Activated CD4-positive, alpha-beta T cell treated with anti-CD3 and anti-CD28 coated beads for 4 hours (primary cell): ENCODE measurements around the gene JPH3.
A peak's percentile ranks its signal among the peaks of the same experiment; 100 is the strongest.

ENCODE experiments used
- DNase-seq, 2 donors: peaks; one replicate each; pipeline ENCODE4 v3.0.0-alpha.2; 2020

The JPH3 gene

DNA sequence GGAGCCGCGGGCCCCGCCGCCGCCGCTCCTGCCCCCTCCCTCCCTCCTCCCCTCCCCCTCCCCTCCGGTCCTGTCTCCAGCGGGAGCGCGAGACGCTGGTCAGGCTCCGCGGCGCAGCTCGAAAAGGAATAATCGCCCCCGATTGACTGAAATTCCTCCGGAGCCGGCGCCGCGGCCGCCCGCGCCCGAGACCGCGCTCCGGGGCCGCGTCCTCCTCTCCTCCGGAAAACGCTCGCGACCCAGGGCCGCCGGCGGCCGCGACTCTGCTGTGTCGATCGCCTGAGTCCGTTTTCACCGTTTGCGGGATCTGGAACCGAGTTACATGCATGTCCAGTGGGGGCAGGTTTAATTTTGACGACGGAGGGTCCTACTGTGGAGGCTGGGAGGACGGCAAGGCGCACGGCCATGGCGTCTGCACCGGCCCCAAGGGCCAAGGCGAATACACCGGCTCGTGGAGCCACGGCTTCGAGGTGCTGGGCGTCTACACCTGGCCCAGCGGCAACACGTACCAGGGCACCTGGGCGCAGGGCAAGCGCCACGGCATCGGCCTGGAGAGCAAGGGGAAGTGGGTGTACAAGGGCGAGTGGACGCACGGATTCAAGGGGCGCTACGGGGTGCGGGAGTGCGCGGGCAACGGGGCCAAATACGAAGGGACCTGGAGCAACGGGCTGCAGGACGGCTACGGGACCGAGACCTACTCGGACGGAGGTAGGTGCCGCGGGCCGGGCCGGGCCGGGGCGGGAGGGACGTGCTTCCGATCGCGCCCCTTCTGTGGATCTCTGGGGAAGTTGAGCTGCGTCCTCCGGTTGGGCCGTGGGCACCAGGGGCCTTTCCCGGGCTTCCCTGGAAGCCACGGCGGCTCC lies 744 bp downstream of the JPH3 start:
- no peak for DNase-seq

DNA sequence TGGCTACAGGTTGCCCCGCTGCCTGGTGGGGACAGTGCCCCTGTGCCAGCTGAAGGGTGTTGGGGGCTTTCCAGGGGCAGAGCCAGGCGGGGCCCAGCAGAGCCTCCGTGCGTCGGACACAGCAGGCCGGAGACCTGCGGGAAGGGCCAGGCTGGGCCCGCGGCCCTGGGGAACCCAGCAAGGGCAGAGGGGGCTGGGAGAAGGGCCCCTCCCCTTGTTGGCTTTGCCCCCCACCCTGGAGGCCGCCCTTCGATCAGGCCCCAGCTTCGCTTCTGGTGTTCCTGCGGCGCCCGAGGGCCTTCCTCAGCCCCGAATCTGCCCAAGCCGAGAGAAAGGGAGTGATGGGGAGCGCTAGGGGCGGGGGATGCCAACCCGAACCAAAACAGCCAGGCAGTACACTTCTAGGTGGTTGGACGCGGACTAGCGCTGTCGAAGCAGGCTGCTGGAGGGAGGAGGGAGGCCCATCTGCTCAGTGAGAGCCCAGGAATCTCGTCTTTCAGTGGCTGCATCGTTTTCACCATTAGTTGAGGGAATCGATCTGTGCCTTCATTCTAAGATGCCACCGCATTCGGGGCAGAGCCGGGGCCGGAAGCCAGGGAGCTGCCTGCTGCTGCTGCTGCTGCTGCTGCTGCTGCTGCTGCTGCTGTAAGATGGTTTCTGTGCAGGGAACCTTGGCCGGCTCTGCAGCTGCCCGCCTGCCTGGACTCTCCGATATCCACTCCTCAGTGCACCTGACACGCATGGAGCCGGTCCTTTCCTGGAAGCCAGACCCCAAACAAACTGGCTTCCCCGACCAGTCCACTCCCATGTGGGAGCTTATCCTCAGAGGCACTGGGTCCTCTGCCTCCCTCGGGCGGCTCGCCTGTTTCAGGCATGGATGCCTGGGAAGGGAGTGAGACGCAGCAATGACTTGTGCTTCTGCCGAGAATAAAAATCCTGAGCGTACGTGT lies 1.7 kb downstream of the JPH3 start:
- no peak for DNase-seq

DNA sequence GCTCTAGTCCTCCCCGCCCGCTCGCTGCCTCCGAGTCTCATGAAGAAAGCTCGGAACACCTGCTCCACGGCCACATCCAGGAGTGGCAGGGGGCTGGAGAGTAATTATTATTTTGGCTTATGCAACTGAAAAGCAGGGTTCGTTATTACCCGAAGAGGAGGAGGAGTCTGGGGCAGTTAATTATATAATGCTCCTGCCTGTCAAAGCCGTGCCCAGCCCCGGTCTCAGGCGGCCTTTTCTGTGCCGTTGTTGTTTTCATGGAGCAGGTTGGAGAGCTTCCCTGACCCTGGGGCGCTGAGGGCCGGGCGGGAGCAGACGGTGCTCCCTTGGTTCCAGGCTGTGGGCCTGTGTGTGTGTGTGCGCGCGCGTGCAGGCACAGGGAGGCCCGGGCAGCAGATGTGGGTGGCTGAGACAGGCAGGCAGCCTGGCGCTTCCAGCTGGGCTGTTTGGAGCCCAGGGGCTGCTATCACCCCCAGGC lies 2.4 kb downstream of the JPH3 start:
- DNase-seq: no peak

DNA sequence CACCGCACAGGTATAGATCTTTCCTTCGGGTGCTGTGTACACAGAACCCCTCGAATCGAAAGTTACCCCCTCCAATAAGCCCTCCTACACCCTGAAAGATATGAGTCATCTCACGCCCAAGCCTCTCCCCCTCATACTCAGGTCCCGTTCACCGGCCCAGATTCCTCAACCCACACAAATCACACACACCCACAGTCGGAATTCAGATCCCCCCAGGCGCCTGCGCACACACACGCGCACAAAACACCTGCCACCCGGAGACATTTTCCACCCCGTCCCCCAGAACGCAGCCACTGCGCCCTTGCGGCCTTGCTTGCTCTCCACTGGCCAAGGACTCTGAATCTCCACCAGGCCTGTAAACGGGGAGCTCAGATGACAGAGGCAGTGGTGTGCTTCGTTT lies 4.9 kb downstream of the JPH3 start:
- no peak for DNase-seq

DNA sequence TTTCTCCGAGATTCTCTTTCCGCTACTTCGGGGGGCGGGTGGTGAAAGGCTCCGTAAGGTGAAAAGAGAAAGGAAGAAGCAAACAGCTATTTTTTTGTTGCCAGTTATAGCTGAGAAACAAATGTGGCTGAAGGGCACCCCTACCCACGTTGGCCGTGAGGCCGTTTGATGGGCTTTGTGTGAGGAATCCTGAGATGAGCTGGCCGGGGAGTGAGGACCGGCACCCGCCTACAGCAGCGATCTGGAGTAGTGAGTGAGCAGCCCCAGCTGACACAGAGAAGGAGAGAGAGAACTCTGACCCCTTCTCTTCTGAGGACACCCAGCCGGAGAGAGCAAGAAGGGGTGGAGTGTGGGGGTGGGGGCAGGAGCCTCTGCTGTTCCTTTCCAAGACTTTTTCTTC lies 5.6 kb downstream of the JPH3 start:
- DNase-seq: no peak

DNA sequence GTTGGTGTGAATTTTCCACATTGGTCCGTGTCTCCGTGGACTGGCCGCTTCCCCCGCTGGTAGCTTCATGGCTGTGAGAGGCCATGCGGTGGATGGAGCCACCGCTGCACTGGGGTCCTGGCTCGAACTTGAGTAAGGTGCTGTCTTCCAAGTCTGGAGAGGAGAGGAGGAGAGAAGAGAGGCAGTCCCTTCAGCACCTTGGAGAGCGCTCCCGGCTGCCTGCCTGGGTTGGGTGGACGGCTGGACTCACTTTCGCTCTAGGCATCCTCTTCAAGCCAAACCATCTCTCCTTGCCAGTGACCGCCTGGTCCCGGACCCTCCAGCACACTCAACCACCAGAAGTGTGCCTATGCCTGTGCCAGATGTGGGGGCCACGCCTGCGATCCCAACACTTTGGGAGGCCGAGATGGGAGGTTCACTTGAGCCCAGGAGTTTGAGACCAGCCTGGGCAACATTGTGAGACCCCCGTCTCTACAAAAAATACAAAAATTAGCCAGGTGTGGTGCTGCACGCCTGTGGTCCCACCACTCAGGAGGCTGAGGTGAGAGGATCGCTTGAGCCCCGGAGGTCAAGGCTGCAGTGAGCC lies 6.2 kb downstream of the JPH3 start:
- DNase-seq: peak; percentile 15 to 26

DNA sequence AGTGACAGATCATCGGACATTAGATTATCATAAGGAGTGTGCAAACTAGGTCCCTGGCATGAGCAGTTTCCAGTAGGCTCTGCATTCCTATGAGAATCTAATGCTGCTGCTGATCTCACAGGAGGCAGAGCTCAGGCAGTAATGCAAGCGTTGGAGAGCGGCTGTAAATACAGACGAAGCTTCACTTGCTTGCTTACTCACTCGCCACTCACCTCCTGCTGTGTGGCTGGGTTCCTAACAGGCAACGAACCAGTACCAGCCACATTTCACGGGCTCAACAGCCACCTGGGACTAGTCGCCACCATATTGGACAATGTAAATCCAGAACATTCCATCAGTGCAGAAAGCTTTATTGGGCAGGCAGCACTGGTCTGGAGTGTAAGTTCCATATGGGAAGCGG lies 7.7 kb downstream of the JPH3 start:
- no peak for DNase-seq

DNA sequence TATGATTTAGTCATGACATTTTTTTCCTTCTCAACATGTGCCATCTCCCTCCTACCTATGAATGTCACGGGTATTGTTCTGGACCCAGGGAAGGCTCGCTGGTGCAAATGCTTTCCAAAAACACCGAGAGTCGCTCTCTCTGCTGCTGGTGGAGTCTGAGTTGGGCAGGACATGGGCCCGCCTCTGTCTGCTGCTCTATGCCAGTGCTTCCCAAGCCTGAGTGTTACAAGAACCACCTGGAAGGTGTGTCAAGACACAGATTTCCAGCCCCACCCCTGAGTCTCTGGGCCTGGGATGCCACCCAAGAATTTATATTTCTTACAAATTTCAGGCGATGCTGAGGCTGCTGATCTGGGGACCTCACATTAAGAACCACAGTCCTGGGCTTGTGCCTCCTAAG lies 9.1 kb downstream of the JPH3 start:
- DNase-seq: no peak

DNA sequence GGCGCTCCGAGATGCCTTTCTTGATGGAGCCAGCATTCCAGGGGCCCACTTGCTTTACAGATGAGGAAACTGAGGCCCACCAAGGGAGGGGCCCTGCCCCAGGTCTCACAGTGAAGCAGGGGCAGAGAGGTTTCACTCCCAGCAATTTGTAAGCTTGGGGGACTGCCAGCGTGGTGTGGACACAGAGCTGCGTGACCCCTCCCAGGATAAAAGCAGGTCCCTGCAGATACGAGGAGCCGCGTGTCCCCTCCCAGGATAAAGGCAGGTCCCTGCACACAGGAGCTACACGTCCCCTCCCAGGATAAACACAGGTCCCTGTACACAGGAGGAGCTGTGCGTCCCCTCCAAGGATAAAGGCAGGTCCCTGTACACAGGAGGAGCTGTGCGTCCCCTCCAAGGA lies 11.7 kb downstream of the JPH3 start:
- no peak for DNase-seq

DNA sequence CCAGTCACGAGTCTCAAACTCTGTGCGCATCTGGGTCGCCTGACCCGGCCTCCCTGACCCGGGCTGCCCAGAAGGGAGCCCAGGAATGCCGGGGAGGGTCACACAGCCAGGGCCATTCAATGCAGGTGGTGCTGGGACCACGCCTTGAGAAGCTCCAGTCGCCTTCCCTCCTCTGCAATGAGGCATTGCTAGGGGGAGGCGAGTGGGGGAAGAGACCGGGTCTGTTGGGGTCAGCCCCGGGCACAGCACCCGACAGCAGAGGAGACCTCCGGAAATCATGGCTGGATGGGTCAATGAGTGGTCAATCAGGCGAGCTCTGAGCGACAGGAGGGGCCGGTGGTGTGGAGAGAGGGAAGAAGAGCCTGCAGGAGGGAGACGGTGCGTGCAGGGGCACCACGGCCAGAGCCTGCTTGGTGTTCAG lies 13.3 kb downstream of the JPH3 start:
- DNase-seq: no peak

DNA sequence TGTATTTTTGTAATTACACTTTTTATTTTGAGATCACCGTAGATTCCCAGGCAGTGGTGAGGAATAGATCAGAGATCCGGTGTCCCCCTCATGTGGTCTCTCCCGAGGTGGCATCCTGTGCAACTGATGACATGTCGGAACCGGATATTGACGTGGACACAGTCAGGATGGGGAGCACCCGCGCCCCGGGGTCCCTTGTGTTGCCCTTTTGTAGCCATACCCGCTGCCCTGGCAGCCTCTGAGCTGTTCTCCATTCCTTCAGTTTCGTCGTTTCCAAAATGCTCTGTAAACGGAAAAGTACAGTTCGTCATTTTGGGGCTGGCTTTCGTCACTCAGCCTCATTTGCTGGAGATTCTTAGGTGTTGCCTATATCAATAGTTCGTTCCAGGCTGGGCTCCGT lies 14.2 kb downstream of the JPH3 start:
- no peak for DNase-seq

DNA sequence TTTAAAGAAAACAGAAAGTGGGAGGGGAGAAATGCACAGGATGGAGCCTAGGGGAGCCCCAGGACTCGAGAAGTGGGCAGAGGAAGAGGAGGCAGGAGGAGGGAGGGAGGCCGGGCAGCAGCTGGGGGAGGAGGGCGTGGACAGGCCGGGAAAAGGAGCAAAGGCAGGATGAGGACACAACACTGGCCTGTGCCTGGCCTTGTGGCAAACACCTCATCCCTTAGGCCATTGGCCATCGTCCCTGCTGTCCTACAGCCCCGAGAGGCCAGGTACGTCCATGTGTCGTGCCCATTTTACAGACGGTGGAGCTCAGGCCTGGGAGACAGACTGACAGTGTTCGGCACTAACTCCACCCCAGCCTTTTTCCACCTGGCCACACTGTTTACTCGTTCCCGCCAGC lies 15.9 kb downstream of the JPH3 start:
- no peak for DNase-seq

DNA sequence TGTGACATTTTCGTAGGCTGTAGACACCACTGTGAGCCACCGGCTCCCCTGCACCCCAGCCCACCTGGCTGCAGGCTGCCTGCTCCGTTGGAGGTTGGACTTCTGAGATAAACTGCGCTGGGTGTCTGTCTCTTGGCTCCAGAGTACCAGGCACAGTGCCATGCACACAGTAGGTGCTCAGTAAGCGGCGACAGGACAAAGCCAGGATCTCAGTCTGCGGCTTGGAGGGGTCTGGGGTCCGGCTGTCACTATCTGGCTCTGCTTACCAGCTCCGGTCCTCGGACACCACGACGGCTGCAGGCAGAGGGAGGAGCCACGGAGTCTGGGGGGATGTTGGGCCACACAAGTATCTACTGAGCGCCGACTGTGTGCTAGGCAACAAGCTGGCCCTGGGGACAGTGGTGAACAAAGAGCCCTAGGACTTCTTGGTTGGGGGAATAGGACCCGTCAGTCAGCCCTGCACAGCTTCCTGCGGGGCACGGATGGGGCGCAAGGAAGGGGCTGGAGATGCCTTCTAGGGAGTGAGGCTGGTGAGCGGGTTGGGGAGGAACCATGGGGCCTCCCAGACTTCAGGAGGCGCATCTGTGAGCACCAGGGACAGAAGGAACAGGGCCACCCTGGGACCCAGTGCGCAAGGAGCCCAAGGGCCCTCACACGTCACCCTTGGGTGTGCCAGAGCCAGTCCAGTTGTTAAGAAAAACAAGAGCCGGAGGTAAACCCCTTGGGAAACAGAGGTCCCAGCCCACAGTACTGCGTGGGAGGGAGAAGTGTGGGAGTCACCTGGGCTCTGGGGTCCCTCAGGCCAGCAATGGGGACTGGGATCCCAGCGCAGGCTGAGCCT lies 17.3 kb downstream of the JPH3 start:
- DNase-seq: no peak

DNA sequence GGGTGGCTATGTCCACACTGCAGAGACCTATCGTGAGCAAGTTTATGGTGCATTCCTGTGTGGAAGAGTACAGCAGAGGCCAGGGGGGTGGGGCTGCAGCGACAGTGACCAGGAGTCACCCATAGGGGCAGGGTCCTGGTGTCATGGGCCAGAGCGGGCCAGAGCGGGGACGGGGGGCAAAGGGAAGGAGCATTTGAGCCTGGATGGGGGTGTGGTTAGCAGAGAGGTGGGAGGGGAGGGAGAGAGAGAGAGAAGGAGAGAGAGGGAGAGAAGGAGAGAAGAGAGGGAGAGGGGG lies 17.8 kb downstream of the JPH3 start:
- DNase-seq: no peak

DNA sequence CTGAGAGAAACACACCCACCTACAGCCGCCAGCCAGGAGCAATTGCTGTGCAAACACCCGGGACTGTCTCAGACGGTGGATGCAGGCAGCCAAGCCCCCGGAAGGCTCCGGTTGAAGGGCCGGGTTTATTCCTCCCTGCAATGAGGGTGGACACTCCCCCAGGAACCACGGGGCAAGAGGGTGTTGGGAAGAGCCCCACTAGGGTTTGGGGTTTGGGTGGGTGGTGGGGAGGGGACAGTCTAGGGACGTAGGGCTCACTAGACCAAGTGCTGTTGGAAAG lies 19.2 kb downstream of the JPH3 start:
- DNase-seq: no peak

DNA sequence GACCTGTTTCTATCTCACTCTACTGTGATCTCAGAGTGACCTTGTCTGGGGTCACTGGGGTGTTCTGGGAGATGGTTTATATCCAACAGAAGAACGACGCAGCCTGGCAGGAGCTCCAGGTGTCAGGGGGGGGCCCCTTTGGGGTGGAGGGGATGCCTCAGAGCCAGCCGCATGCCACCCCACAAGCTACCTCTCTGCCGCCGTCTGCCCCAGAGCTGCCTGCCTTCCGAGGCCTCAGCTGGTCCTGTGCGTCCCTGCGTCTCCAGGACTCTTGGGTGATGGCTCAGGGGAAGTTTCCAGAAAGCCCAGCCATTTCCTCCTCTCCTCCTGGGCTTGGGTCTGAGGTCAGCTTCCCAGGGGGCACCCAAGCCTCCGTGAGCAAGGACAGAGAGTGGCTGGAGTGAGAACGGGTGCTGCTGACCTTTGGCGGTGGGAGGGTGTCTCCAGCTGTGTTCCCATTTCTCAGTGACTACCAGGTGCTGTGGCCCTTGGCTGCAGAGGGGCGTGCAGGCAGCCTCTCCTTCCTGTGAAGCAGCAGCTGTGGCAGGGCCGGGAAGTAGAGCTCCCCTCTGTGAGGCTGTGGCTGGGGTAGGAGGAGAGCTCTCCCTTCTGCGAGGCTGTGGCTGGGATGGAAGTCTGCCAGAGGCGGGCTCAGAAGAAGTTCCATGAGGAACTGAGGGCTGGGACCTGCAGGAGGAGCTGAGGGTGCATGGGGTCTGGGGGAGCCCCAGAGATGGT lies 19.8 kb downstream of the JPH3 start:
- DNase-seq: no peak

DNA sequence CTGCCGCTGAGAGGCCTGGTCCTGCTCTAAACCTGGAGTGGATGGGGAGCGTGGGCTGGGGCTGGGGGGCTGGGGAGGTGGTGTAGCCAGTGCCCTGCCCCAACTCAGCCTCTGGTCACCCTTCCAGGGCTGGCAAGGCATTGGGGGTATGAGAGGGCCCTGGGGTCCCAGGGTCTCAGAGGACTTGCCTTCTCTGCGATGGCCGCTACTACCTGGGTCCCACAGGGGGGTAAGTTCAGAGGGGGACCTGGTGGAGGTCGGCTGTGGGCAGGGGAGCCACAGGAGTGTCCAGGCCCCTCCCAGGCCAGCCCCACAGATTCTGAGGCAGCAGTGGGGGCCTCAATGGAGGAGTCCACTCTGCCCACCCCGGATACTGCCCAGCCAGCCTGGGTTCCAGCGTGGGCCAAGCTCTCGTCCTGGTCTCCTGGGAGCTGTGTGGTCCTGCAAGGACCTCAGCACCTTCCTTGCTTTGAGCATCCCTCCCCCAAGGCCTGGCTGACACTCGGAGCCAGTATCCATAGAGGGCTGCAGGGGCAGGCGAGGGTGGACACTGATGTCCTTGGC lies 20.5 kb downstream of the JPH3 start:
- no peak for DNase-seq

DNA sequence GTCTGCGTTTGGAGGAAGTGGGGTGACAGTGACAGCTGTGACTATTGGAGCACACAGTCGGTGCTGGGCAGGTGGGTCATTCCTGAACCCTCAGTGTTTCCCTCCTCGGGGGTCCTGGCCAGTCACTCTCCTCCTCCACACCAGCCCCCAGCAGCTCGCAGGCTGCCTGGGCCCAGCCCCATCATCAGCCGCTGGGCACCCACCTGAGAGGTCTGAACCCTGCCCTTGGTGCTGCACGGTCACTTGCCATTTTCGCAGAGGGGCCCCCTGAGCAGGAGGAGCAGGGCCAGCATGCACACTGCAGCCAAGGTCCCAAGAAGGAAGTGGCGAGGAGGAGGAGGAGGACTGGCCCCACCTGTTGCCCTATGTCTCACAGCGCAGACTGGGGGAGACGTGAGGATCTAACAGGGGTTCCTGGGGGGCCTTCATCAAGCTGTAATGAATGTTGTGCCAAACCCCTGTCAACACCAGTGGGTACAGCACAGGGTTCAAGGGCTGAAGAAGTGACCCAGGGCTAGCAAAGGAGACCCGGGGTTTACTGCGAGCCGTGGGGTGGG lies 23.0 kb downstream of the JPH3 start:
- no peak for DNase-seq

DNA sequence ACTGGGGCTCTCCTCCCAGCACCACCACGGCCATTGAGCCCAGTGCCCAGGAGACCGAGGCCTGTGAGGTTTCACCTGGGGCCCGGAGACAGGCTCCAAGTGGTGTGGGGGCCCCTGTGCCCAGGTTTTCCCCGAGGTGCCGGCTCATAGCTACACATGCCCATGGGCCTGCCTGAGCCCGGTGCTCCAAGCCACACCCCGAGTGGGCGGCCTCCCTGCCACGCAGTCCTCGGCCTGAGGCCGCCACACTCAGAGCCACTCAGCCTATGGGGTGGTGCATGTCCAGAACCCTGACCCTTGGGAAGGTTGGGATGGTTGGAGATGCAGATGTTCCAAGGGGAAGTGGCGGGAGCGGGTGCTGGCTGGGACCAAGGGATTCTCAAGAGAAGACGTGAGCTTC lies 24.1 kb downstream of the JPH3 start:
- DNase-seq: no peak

DNA sequence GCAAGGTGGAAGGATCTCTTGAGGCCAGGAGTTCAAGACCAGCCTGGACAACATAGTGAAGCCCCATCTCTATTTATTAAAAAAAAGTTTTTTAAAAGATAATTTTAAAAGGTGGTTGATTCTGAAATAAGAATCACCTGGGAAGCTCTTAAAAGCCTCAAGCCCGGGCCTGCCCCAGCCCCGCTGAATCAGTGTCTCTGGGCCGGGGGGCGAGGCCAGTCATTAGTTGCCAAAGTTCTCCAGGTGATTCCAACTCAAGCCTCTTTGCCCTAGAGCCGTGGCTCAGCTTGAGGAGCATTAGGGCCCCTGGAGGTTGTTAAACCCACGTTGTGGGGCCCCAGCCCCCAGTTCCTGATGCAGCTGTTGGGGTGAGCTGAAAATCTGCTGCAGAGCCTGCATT lies 24.6 kb downstream of the JPH3 start:
- DNase-seq: no peak

DNA sequence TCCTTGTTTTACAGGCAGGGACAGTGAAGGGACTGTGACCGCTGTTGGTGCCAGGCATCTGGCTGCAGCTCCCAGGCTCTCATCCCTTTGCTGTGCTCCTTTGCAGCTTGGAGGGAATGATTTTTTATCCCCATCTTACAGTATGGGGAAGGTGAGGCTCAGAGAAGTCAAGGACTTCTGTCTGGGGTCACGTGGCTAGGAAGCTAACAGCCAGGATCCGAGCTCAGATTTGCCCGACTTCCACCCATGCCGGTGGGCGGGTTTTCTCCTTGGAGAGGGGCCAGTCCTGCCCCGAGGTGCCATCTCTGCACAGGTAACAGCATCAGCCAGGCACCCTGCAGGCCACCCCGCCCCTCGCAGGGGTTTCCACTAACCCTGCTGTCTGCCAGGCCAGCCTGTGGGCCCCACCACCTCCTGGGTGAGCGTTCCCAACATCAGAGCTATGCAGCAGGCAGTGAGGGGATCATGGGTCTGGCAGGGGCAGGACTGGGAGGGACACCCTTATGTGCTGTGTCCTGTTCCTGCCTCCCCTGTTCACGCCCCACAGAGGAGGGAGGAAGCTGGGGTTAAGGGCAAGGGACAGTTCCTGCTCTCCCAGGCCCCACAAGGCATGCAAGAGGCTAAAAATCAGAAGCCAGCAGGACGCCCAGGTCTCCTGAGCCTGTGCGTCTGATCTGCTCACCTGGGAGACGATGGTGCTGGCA lies 25.4 kb downstream of the JPH3 start:
- no peak for DNase-seq
